GM21528 (cell line): ENCODE results near the gene MATN1.
"Not testable (repeated sequence)": the region's sequence is repeated elsewhere in the genome, so short reads cannot be mapped to it uniquely, and the experiment has no call there.

Source experiments
- ATAC-seq: cut with Tn5 transposase; IDR thresholded peaks from one replicate; pipeline ENCODE4 v1.9.1; 2021; ENCODE audit warnings: mild to moderate bottlenecking, moderate library complexity; ENCODE audit not compliant: unreplicated experiment, low FRiP score

The MATN1 gene

GRCh38 chr1:30701258-30701633 lies 22.1 kb downstream of the MATN1 start:
- no peak for ATAC-seq

- no peak for ATAC-seq
These were observed 22.7 kb downstream of the MATN1 start for GRCh38 chr1:30700528-30701257.

- no peak for ATAC-seq
These were observed 23.6 kb downstream of the MATN1 start for GRCh38 chr1:30699762-30700161.

GRCh38 chr1:30698401-30698981 lies 24.9 kb downstream of the MATN1 start:
- no peak for ATAC-seq

GRCh38 chr1:30697571-30698376 lies 25.6 kb downstream of the MATN1 start:
- no peak for ATAC-seq

GRCh38 chr1:30696831-30697230 lies 26.6 kb downstream of the MATN1 start:
- ATAC-seq = no peak

GRCh38 chr1:30695439-30695841 lies 27.9 kb downstream of the MATN1 start:
- no peak for ATAC-seq

GRCh38 chr1:30694280-30695175 lies 28.9 kb downstream of the MATN1 start:
- ATAC-seq = no peak

- ATAC-seq = no peak
These were observed 29.6 kb downstream of the MATN1 start for GRCh38 chr1:30693822-30694221.

GRCh38 chr1:30693366-30693765 lies 30.0 kb downstream of the MATN1 start:
- ATAC-seq = no peak

GRCh38 chr1:30692948-30693301 lies 30.5 kb downstream of the MATN1 start:
- ATAC-seq = no peak

GRCh38 chr1:30692201-30692947 lies 31.0 kb downstream of the MATN1 start:
- ATAC-seq = no peak

- no peak for ATAC-seq
These were observed 31.9 kb downstream of the MATN1 start for GRCh38 chr1:30691480-30691879.

GRCh38 chr1:30689901-30690645 lies 33.3 kb downstream of the MATN1 start:
- no peak for ATAC-seq

GRCh38 chr1:30688920-30689794 lies 34.2 kb downstream of the MATN1 start:
- no peak for ATAC-seq

GRCh38 chr1:30688516-30688915 lies 34.9 kb downstream of the MATN1 start:
- ATAC-seq = not testable (repeated sequence)

- ATAC-seq = no peak
These were observed 35.5 kb downstream of the MATN1 start for GRCh38 chr1:30687886-30688285.

GRCh38 chr1:30686236-30686935 lies 37.0 kb downstream of the MATN1 start:
- ATAC-seq = no peak
